SK-N-SH (cell line): ENCODE data around the gene NOP53.

ENCODE experiments used
- MEF2A ChIP-seq: IDR thresholded peaks from 2 replicates; pipeline ENCODE4 v1.4.0; 2012; ENCODE audit warnings: low read depth, borderline replicate concordance
- TF ChIP-seq, protein P1 (sequence below): IDR thresholded peaks from 2 replicates; pipeline ENCODE4 v1.6.1; 2012; ENCODE audit warnings: mild to moderate bottlenecking, low read depth, low read length, moderate library complexity

DNA sequence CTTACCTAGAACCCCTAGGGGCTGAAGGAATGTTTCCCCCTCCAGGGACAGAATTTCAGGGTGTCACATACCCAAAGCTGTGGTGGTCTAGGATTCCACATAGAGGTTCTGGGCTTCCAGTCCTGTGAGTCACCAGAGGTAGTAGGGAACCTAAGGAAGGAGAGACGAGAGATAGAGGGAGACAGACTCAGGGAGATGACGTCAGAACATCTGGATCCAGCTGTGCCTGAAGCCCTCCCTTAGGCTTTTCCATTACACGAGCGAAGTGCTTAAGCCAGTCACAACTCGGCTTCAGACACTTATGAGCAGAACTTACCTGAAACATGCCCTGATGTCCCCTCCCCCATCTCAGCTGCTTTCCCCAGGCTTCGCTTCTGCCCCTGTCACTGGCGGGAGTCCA, 21.3 kb downstream of the NOP53 start:
- TF ChIP-seq, protein P1, sequence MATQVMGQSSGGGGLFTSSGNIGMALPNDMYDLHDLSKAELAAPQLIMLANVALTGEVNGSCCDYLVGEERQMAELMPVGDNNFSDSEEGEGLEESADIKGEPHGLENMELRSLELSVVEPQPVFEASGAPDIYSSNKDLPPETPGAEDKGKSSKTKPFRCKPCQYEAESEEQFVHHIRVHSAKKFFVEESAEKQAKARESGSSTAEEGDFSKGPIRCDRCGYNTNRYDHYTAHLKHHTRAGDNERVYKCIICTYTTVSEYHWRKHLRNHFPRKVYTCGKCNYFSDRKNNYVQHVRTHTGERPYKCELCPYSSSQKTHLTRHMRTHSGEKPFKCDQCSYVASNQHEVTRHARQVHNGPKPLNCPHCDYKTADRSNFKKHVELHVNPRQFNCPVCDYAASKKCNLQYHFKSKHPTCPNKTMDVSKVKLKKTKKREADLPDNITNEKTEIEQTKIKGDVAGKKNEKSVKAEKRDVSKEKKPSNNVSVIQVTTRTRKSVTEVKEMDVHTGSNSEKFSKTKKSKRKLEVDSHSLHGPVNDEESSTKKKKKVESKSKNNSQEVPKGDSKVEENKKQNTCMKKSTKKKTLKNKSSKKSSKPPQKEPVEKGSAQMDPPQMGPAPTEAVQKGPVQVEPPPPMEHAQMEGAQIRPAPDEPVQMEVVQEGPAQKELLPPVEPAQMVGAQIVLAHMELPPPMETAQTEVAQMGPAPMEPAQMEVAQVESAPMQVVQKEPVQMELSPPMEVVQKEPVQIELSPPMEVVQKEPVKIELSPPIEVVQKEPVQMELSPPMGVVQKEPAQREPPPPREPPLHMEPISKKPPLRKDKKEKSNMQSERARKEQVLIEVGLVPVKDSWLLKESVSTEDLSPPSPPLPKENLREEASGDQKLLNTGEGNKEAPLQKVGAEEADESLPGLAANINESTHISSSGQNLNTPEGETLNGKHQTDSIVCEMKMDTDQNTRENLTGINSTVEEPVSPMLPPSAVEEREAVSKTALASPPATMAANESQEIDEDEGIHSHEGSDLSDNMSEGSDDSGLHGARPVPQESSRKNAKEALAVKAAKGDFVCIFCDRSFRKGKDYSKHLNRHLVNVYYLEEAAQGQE = no peak
- TF ChIP-seq MEF2A = no peak
